EH (cell line): ENCODE data around the gene MOB3A.

ENCODE experiments used
- DNase-seq: peaks from one replicate; pipeline ENCODE4 v3.0.0-alpha.2; 2015; ENCODE audit warnings: low read depth

MOB3A gene

GRCh38 chr19:2059422-2060201 is 36.5 kb downstream of the MOB3A start:
- DNase-seq = peak; percentile 92

GRCh38 chr19:2058570-2059421 is 37.3 kb downstream of the MOB3A start:
- DNase-seq = no peak

- no peak for DNase-seq
Observed at GRCh38 chr19:2057484-2058469, 38.3 kb downstream of the MOB3A start.

- DNase-seq = no peak
Observed at GRCh38 chr19:2056837-2057192, 39.3 kb downstream of the MOB3A start.

GRCh38 chr19:2055931-2056836 is 39.9 kb downstream of the MOB3A start:
- DNase-seq = peak; percentile 87

GRCh38 chr19:2054763-2055162 is 41.4 kb downstream of the MOB3A start:
- DNase-seq = no peak

GRCh38 chr19:2053601-2054389 is 42.3 kb downstream of the MOB3A start:
- no peak for DNase-seq

- DNase-seq = peak; percentile 28
Observed at GRCh38 chr19:2051773-2052704, 44.1 kb downstream of the MOB3A start.

- peak; percentile 86 for DNase-seq
Observed at GRCh38 chr19:2050991-2051772, 44.9 kb downstream of the MOB3A start, which contains the start of gene MKNK2. MKNK2 (minus strand) TSS chr19:2051244; CDS start chr19:2050851, 393 bp downstream.

- no peak for DNase-seq
Observed at GRCh38 chr19:2050349-2050990, 45.7 kb downstream of the MOB3A start.

- peak; percentile 66 for DNase-seq
Observed at GRCh38 chr19:2049741-2050348, 46.3 kb downstream of the MOB3A start.

GRCh38 chr19:2048959-2049740 is 47.0 kb downstream of the MOB3A start:
- DNase-seq = peak; percentile 32

- DNase-seq = no peak
Observed at GRCh38 chr19:2048104-2048958, 47.8 kb downstream of the MOB3A start.

GRCh38 chr19:2047449-2048103 is 48.5 kb downstream of the MOB3A start:
- peak; percentile 61 for DNase-seq

GRCh38 chr19:2047076-2047448 is 49.1 kb downstream of the MOB3A start:
- no peak for DNase-seq
